HK-2 (cell line): ENCODE measurements around the gene FITM2.
"Not testable (repeated sequence)": the region's sequence is repeated elsewhere in the genome, so short reads cannot be mapped to it uniquely, and the experiment has no call there.

Source experiments
- DNase-seq: peaks from one replicate; pipeline ENCODE4 v3.0.0-alpha.2; 2018; ENCODE audit not compliant: unreplicated experiment

The FITM2 gene, protein sequence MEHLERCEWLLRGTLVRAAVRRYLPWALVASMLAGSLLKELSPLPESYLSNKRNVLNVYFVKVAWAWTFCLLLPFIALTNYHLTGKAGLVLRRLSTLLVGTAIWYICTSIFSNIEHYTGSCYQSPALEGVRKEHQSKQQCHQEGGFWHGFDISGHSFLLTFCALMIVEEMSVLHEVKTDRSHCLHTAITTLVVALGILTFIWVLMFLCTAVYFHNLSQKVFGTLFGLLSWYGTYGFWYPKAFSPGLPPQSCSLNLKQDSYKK

GRCh38 chr20:44310664-44311639, at the start of gene FITM2:
Gene FITM2, minus strand, starts transcription at chr20:44311202. Its CDS starts 54 bp downstream, at chr20:44311148.
- peak; percentile 100 for DNase-seq

- DNase-seq: no peak
These were observed 49.2 kb upstream of the FITM2 start for GRCh38 chr20:44360221-44360620.

GRCh38 chr20:44358776-44359175, 47.8 kb upstream of the FITM2 start:
- DNase-seq: peak; percentile 5

GRCh38 chr20:44357555-44358125, 46.6 kb upstream of the FITM2 start:
- DNase-seq: no peak

DNA sequence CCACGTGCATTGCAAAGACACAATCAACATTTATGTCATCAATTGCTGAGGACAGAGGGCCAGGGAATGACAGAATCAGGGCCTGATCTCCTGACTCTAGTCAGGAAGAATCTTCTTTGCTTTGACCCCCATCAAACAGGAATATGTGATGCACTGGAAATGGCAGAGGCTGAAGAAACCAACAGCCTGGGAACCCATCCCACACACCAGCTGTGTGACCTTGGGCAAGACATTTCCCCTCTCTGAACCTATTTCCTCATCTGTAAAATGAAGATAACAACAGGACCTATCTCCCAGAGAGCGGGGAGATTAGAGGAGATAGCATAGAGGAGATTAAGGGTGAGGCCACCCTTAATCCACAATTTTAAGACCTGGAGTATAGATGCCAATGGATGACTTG, 46.0 kb upstream of the FITM2 start:
- no peak for DNase-seq

GRCh38 chr20:44356353-44356723, 45.3 kb upstream of the FITM2 start:
- no peak for DNase-seq

DNA sequence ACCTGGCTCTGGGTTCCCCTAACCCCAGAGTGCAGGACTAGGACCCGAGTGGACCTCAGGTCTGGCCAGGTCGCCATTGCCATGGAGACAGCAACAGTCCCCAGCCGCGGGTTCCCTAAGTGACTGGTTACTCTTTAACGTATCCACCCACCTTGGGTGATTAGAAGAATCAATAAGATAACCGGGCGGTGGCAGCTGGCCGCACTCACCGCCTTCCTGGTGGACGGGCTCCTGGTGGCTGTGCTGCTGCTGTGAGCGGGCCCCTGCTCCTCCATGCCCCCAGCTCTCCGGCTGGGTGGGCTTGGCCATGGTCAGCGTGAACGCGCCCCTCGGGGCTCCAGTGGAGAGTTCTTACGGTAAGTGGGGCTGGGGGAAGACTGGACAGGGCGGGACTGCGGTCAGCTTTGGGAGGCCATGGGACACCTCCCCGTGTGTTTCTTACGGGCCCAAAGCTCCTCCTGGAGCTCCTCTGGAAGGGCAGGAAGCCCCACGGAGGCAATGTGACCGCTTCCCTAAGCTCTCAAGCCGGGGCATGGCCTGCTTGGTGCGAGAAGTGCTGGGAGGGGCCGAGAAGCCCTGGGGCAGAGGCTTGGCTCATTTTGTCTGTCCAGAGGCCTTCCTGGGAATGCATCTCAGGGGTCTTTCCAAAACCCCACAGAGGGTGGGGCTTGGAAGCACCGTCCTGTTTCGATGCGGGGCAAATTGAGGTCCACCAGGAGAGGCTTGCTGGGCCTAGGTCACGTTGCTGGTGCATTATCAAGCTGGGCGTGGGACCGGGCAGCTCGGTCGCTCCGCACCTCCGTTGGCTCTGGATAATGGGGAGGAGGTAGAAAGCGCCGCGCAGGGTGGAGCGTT, 44.7 kb upstream of the FITM2 start, which contains the start of gene HNF4A:
TSS of gene HNF4A (plus strand) at position 202 of the 855 bp plus-strand sequence. CDS start at position 308, 106 bp downstream.
- no peak for DNase-seq

- DNase-seq: no peak
These were observed 44.0 kb upstream of the FITM2 start for GRCh38 chr20:44354979-44355497.

DNA sequence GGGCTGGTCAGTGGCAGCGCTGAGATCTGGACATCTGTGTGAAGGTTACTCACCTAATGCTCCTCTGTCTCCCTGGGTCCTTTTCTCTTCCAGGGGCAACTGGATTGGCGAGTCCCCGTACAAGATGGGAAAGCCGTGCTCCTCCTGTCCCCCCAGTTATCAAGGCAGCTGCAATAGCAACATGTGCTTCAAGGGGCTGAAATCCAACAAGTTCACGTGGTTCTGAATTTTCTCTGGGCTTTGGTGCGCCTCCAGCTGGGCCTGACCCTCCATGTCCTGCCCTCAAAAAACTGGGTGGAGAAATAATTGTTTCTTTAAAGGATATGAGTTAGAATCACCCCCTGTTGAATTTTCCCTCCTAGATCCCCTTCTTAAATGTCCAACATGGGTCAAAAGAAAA, 39.6 kb upstream of the FITM2 start:
- DNase-seq: no peak

DNA sequence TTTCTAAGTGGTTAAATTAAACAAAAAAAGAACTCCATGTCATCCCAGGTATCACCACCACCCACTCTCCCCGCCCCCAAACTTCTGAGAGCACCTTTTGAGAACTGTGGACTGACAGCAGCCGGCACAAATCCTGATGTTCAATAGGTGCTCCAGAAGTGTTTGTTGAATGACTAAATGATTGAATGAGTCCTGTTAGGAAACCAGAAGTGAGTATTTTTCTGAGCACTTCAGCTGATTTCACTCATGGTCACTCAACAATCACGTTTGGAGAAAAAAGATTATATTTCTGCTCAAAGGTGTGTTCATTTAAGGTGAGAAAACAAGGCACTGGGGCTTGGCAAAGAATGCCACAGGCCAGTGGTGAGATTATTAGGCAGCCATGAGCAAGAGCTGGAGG, 38.3 kb upstream of the FITM2 start:
- DNase-seq: no peak

DNA sequence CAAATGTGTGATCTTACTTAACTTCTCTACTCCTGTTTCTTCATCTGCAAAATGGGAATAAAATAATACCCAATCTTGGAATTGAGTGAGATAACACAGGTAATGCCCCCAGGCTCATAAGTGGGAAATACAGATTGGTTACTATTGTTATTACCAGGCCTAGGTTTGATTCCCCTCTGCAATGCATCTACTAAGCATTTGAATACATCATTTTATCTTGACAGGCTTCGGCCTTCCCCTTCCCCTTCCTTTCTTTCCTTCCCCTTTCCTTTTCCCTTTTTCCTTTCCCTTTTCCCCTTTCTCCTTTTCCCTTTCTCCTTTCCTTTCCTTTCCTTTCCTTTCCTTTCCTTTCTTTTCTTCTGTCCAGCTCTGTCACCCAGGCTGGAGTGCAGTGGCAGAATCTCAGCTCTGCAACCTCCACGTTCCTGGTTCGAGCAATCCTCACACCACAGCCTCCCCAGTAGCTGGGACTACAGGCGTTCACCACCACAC, 37.2 kb upstream of the FITM2 start:
- no peak for DNase-seq

DNA sequence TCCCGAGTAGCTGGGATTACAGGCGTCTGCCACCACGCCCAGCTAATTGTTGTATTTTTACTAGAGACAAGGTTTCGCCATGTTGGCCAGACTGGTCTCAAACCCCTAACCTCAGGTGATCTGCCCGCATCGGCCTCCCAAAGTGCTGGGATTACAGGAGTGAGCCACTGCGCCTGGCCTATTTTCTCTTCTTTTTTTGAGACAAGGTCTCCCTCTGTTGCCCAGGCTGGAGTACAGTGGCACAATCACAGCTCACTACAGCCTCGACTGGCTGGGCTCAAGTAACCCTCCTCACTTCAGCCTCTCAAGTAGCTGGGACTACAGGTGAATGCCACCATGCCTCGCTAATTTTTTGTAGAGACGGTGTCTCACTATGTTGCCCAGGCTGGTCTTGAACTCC, 34.9 kb upstream of the FITM2 start:
- DNase-seq: not testable (repeated sequence)

DNA sequence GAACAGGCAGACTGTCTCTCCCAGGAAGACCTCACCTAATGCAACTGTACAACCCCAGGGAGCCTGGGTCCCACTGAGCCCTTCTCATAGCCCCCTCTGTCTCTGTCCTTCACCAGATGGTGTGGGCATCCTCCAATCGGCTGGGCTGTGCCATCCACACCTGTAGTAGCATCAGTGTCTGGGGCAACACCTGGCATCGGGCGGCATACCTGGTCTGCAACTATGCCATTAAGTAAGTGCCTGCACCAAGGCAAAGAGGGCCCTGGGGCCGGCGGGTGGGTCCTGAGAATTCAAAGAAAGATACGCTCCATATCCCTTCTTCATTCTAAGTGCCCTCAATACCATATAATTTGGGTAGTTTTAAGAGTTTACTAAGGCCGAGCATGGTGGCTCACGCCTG, 34.1 kb upstream of the FITM2 start:
- no peak for DNase-seq

- no peak for DNase-seq
These were observed 33.7 kb upstream of the FITM2 start for GRCh38 chr20:44344723-44345122.

- DNase-seq: no peak
These were observed 32.2 kb upstream of the FITM2 start for GRCh38 chr20:44343162-44343675.

DNA sequence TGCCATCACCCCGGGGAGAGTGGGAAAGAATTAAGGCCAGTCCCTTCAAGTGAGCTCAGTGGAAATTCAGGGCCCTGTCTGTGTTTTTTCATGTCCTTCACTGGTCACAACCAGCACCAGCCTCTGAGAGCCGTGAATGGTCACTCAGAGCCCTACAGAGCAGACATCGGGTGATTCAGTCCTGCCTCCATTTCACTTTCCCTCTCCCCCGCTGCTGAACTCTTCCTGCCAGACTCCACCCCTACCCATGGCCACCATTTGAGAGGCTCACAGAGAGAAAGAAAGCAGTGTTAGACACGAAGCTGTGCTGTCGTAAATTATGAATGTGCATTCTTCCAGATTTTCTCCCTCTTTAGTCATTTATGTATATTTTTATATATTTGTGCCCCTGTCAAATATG, 31.2 kb upstream of the FITM2 start:
- no peak for DNase-seq

GRCh38 chr20:44336725-44337380, 25.9 kb upstream of the FITM2 start, which contains the start of gene R3HDML:
Gene R3HDML, plus strand, starts transcription at chr20:44337043. Its CDS starts 115 bp downstream, at chr20:44337158.
- DNase-seq: no peak

DNA sequence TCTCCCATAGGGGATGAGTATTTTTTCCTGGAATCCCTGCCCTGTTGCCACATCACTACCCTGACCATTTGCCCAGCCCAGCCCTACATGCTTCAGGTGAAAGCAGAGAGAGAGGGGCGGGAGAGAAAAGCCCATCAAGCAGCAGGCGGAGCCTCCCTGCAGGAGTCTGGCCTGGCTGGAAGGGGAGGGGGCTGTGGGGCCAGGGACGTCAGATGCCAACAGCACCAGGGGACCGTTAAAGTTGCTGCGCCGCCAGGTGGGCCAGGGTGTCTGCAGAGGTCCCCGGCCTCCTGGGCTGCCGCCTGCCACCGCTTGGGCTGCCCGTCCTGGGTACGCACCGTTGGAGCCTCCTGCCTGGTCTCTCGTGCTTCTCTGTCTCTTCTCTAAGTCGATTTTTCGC, 25.1 kb upstream of the FITM2 start:
- no peak for DNase-seq

DNA sequence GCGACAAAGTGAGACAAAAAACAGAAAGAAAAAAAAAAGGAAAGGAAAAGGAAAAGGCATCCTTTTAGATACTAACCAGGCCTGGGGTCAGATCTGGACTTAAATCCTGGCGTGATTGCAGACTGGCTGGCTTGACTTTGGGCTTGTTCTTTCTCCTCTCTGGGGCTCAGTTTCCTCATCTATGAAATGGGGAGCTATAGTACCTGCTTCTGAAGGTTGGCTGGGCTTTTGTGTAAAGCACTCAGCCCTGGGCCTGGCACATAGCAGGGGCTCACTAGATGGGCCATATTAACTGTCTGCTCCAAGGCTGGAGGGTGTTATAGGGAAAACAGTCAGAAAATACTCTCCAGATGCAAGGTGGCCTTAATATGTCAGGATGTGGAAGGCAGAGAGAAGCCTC, 24.7 kb upstream of the FITM2 start:
- DNase-seq: no peak

DNA sequence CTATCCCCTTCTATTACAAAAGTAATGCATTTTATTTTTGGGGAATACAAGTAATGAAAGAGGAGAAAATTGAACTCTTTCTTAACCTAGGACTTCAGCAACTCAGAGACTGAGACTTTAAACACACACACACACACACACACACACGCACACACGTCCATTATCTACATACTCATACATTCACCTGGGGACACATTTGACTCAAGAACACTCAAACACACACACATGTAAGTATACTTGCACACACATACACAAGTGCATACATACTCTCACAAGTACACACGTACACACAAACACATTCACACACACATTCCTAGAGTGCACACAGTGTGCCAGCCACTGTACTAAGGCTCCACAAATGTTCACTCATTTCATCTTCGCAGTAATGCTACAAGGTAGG, 23.7 kb upstream of the FITM2 start:
- no peak for DNase-seq
